Rectal smooth muscle tissue (tissue), 1 donor: ENCODE data around the gene FLRT1.

Experiments
- H3K27ac ChIP-seq: one replicate; pipeline ENCODE4 v1.7.0; 2013; ENCODE audit warnings: low read depth, low read length, inconsistent platforms
- H3K27me3 ChIP-seq: one replicate; pipeline ENCODE4 v1.7.0; 2013; ENCODE audit warnings: low read length; ENCODE audit not compliant: control insufficient read depth, insufficient read depth
- H3K36me3 ChIP-seq: one replicate; pipeline ENCODE4 v1.7.0; 2013; ENCODE audit warnings: low read length; ENCODE audit not compliant: control insufficient read depth, insufficient read depth
- H3K4me1 ChIP-seq: one replicate; pipeline ENCODE4 v1.7.0; 2013; ENCODE audit warnings: low read length; ENCODE audit not compliant: control insufficient read depth, insufficient read depth
- H3K4me3 ChIP-seq: one replicate; pipeline ENCODE4 v1.7.0; 2013; ENCODE audit warnings: low read length
- H3K9ac ChIP-seq: one replicate; pipeline ENCODE4 v1.7.0; 2013; ENCODE audit warnings: low read length

FLRT1 gene

GRCh38 chr11:64069401-64070313, 33.9 kb downstream of the FLRT1 start:
- Histone ChIP-seq H3K27ac (no peak overlapping the region), H3K27me3 (no peaks in the 10 kb centered on the region), H3K4me1 (peaks cover 4% of the 10 kb centered on the region), H3K36me3 (no peaks in the 10 kb centered on the region), H3K4me3 (no peak overlapping the region), H3K9ac (no peak overlapping the region)

GRCh38 chr11:64070314-64070681, 34.6 kb downstream of the FLRT1 start:
- Histone ChIP-seq H3K36me3 (no peaks in the 10 kb centered on the region), H3K4me3 (no peak overlapping the region), H3K9ac (no peak overlapping the region), H3K27ac (no peak overlapping the region), H3K4me1 (peaks cover 3% of the 10 kb centered on the region), H3K27me3 (no peaks in the 10 kb centered on the region)

- H3K4me3 ChIP-seq = no peak overlapping the region
- no peaks in the 10 kb centered on the region for H3K27me3 ChIP-seq
- no peak overlapping the region for H3K9ac ChIP-seq
- no peak overlapping the region for H3K27ac ChIP-seq
- H3K4me1 ChIP-seq = peaks cover 3% of the 10 kb centered on the region
- H3K36me3 ChIP-seq = no peaks in the 10 kb centered on the region
These were observed 36.1 kb downstream of the FLRT1 start for GRCh38 chr11:64071849-64072248.

GRCh38 chr11:64072403-64072802, 36.7 kb downstream of the FLRT1 start:
- no peak overlapping the region for H3K9ac ChIP-seq

GRCh38 chr11:64072871-64073270, 37.1 kb downstream of the FLRT1 start:
- H3K9ac ChIP-seq = no peak overlapping the region
- no peaks in the 10 kb centered on the region for H3K27me3 ChIP-seq
- no peak overlapping the region for H3K4me3 ChIP-seq
- H3K4me1 ChIP-seq = peaks cover 3% of the 10 kb centered on the region
- H3K36me3 ChIP-seq = no peaks in the 10 kb centered on the region
- H3K27ac ChIP-seq = no peak overlapping the region

More at GRCh38 chr11:64072403-64072802, 36.7 kb downstream of the FLRT1 start:
- no peak overlapping the region for H3K4me3 ChIP-seq
- no peak overlapping the region for H3K27ac ChIP-seq
- H3K4me1 ChIP-seq = peaks cover 3% of the 10 kb centered on the region
- no peaks in the 10 kb centered on the region for H3K36me3 ChIP-seq
- H3K27me3 ChIP-seq = no peaks in the 10 kb centered on the region

GRCh38 chr11:64073542-64073941, 37.8 kb downstream of the FLRT1 start:
- H3K36me3 ChIP-seq = no peaks in the 10 kb centered on the region
- H3K27me3 ChIP-seq = no peaks in the 10 kb centered on the region
- peaks cover 3% of the 10 kb centered on the region for H3K4me1 ChIP-seq
- no peak overlapping the region for H3K4me3 ChIP-seq
- H3K27ac ChIP-seq = no peak overlapping the region
- H3K9ac ChIP-seq = no peak overlapping the region

- Histone ChIP-seq H3K27me3 (no peaks in the 10 kb centered on the region), H3K4me1 (peaks cover 3% of the 10 kb centered on the region), H3K27ac (no peak overlapping the region), H3K9ac (no peak overlapping the region), H3K36me3 (no peaks in the 10 kb centered on the region), H3K4me3 (no peak overlapping the region)
These were observed 38.5 kb downstream of the FLRT1 start for GRCh38 chr11:64074239-64074638.

GRCh38 chr11:64076758-64077157, 41.0 kb downstream of the FLRT1 start:
- H3K4me1 ChIP-seq = no peaks in the 10 kb centered on the region
- H3K27me3 ChIP-seq = no peaks in the 10 kb centered on the region
- no peak overlapping the region for H3K4me3 ChIP-seq
- H3K36me3 ChIP-seq = no peaks in the 10 kb centered on the region
- H3K9ac ChIP-seq = no peak overlapping the region
- H3K27ac ChIP-seq = no peak overlapping the region

- Histone ChIP-seq H3K27ac (no peak overlapping the region), H3K4me3 (no peak overlapping the region), H3K4me1 (no peaks in the 10 kb centered on the region), H3K9ac (no peak overlapping the region), H3K27me3 (no peaks in the 10 kb centered on the region), H3K36me3 (no peaks in the 10 kb centered on the region)
These were observed 41.9 kb downstream of the FLRT1 start for GRCh38 chr11:64077607-64078006.

- no peak overlapping the region for H3K9ac ChIP-seq
- no peaks in the 10 kb centered on the region for H3K27me3 ChIP-seq
- H3K36me3 ChIP-seq = no peaks in the 10 kb centered on the region
- no peaks in the 10 kb centered on the region for H3K4me1 ChIP-seq
- H3K27ac ChIP-seq = no peak overlapping the region
- H3K4me3 ChIP-seq = no peak overlapping the region
These were observed 42.6 kb downstream of the FLRT1 start for GRCh38 chr11:64078284-64078683.

GRCh38 chr11:64078905-64079304, 43.2 kb downstream of the FLRT1 start:
- Histone ChIP-seq H3K4me1 (no peaks in the 10 kb centered on the region), H3K4me3 (no peak overlapping the region), H3K36me3 (no peaks in the 10 kb centered on the region), H3K27me3 (no peaks in the 10 kb centered on the region), H3K27ac (no peak overlapping the region), H3K9ac (no peak overlapping the region)

- Histone ChIP-seq H3K9ac (no peak overlapping the region), H3K4me1 (no peaks in the 10 kb centered on the region), H3K4me3 (no peak overlapping the region), H3K27me3 (no peaks in the 10 kb centered on the region), H3K36me3 (no peaks in the 10 kb centered on the region), H3K27ac (no peak overlapping the region)
These were observed 44.7 kb downstream of the FLRT1 start for GRCh38 chr11:64080390-64080789.
